HG03439 (cell line): ENCODE data around the gene KCNJ5.

ENCODE experiments used
- ATAC-seq: cut with Tn5 transposase; IDR thresholded peaks from one replicate; pipeline ENCODE4 v1.9.1; 2021; ENCODE audit warnings: mild to moderate bottlenecking, moderate library complexity; ENCODE audit not compliant: unreplicated experiment

The KCNJ5 gene

DNA sequence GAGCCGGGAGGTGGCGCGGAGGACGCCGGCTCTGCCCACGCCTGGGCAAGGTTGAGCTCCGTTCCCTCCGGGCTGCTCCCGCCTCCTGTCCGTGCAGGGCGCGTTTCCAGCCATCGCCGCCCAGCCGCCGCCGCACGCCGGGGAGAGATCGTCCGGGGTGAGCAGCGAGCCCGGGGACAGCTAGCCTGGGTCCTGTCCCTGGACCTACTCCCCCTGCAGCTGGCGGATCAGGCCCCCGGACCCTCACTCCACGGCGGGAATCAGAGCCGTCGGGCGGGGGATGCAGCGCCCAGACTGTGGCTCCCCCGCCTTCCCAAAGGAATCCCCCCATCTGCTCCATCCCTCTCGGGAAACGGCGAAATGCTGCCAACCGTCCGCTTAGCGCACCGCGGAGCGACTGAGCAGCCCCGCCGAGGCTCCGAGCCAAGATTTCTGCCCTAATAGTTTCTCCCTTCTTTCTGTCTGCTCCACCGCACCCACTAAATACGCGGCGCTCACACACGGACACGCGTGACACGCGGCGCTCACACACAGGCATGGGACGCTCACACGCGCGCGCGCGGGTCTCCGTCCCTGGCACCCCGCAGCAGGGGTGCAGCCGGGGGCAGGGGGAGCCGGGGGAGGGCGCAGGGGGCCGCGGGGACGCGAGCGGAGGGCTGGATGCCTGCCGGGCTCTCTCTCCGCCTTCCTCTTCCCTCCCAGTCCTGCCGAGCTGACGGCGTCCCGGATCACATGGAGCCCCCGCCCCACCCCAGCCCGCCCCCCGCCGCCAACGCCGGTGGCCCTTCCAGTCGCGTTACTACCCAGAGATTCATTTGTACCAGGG is at the start of gene KCNJ5:
TSS of gene KCNJ5 (plus strand) at position 814 of the 826 bp plus-strand sequence. CDS start 19,918 bp downstream, outside the sequence.
- no peak for ATAC-seq

DNA sequence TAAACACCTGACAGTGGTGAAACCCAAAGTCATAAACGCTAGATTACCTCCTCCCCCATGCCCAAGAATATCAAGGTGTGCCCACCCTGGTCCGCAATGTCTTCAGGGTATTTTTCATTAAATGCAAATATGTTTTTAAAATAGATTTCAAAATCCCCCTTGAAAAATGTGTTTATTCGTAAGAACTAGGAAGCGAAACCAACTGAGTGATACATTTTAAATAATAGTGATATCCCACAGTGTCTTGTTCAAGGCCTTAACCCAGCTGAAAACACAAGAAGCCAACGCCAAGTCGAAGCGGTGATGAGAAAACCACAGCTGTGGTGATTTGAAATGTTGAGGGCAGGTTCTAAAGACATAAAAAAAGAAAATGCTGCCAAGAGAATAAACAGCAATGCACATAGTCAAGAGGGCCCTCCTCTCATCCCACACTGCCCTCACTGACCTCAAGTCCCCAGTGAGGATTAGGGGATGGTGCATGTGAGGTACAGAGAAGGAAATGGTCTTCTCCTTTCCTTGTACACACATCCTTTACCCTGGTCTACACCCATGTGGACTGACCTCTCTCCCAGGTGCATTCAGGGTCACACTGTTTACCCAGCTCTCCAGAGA is 49.6 kb upstream of the KCNJ5 start:
- ATAC-seq = peak; percentile 41

DNA sequence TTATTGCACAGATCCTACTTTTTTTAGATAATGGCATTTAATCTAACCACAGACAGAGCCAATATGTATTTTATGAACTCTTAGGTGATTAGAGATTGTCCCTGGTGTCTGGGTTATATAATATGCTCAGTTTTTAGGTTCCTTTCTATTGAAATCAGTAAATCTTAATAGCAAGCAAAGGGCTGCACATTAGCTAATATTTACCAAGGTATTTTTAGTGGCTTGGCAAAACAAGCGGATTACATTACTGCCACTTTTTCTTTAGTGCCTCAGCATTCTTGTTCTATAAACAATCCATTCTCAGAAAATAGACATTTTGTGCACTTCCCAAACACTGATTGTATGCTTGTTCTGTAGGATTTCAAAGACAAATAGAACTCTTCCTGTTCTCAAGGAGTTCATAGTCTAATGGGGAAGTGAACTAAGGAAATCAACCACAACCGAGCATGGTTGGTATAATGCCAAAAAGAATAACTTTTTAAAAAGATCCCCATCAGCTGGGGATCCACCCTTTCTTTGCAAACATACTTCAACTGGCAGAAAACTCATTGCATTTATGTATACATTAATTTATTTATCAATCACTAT is 47.9 kb upstream of the KCNJ5 start:
- no peak for ATAC-seq

DNA sequence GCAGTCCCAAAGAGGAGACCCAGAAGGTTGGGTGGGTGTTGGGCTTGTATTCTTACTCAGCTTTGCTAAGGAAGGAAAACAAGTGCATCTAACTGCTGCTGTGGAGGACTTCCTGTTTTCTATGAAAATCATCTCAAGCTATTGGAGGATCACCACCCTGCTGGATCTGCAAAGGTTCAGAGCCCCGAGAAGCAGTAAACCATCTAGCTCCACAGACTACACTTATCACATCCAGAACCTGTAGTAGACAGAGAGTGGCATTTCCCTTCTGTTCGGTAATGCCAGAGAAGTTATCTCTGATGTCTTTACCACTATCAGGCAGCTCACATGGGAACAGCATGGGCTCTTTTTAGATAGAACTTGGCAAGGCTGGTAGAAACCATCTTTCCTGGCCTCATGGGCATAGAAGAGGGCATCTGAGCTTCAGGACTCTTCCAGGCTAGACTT is 45.8 kb upstream of the KCNJ5 start:
- ATAC-seq = no peak

DNA sequence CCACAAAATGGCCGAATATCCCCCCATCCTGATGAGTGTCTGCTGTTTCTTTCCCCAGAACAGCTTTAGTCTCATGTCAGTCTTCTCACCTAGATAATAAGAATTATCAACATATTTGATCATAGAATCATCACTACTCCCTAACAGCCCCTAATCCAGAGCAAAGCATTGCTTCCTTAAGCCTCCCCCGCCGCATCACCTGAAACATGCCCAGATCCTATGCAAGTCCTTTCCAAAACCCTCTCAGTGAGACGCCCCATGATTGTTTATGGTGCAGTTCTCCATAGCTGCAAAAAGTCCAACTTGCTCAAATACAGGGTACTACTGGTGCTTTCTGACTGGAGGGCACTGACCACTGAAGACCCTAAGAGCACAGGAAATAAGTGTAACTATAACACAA is 44.2 kb upstream of the KCNJ5 start:
- ATAC-seq = no peak

DNA sequence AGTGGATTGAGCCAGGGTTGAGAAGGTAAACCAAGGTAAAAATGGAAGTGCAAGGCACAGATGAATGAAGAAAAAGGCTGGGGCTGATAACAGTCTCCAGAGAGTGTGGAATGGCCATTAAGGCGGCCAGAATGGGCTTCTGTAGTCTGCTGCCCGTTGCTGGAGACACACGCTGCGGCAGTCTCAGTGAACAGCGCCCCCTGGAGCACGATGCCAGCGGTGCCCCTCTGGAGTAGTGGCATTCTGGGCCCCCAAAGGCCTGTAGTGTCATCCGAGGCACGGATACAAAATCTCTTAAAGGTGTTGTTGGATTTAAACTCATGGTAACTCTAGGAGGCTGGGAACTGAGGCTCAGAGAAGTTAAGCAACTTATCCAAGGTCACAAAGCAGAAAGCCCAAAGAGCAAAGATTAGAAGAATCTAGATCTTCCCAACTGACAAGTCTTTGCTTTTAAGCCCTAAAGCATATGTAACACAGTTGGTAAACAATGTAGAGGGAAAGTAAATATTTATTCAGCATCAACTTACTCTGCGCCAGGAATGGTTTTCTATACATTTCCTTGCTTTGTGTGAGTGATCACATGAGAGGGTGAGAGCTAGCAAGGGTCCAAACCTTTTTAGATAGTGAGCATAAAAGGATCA is 42.2 kb upstream of the KCNJ5 start:
- ATAC-seq = peak; percentile 63

DNA sequence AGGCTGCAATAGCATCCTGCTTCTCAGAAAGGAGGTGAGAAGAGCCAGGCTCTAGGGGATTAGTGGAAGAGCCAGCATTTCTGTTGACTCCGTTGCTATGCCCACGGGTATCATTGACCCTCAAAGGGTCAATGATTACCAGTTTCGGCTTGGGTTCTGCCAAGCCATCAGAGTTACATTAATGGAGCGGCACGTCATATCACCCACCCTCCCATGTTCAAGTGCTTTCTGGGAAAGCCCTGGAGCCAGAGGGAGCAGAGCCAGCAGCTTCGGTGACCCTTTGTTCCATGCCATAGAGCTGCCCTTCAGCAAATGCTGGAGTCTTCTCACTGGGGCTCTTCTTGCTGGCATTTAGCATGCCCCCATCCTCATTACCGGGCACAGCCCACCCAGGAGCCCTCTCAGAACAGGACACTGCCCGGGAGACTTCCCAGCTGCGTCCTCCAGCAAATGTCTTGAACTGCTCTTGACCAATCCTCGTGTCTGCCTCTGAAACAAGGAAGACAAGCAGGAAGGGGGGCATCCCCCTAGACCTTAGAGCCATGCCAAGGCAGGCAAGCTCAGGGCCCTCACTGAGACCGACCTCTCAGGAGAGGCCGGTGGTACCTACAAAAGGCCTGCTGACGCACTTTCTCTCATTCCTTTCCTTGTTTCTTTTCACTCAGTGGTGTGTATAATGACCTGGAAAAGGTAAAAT is 38.7 kb upstream of the KCNJ5 start:
- no peak for ATAC-seq

DNA sequence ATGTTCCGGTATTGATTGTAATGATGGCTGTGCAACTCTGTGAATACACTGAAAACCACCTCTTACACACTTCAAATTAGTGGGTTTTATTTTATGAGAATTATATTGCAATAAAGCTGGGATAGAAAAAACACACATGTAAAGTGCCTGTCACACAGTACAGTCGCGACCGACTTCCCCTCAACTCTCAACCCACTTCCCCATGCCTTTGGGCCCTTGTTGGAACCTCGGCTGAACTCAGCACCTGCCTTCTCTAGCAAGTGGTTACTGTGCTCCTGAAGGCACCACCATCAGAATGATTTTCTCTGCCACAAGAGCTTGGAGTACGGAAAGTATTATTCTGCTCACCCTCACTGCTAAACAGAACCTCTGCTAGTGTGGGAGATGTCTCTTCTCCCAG is 37.6 kb upstream of the KCNJ5 start:
- no peak for ATAC-seq

DNA sequence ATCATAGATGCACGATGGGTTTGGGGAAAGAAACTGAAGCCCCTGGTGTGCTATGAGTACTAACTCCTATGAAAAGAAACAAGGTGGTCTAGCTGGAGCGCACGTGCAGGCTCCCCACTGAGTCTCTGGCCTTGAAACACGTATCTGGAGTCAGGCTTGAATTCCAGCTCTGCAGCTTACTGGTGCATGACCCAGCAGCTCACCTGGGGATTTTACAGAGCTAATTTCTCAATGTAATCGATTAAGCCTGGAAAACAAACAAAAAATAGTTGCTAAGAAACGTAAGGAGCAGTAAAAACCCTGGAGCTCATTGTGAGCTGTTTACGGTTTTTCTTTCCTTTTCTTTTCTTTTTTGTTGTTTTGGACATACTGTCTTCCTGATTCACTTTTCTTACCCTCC is 36.3 kb upstream of the KCNJ5 start:
- ATAC-seq = no peak

DNA sequence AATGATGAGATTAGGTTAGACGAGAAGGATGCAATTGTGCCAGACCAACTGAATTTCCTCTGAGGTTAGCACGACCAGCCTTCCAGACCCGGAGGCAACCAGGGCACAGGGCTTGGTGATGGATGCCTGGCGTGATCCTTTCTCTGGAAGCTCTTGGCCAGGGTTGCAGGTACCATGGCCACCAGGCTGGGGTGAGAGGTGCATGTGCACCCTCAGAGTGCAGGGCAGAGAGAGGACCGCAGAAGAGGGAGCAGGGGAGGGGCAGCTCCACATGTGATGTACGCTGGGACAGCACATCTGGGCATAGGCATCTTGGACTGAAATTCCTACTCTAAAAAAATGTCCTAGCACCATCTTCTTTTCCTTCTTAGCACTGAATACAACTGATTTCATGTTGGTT is 34.9 kb upstream of the KCNJ5 start:
- ATAC-seq = no peak

DNA sequence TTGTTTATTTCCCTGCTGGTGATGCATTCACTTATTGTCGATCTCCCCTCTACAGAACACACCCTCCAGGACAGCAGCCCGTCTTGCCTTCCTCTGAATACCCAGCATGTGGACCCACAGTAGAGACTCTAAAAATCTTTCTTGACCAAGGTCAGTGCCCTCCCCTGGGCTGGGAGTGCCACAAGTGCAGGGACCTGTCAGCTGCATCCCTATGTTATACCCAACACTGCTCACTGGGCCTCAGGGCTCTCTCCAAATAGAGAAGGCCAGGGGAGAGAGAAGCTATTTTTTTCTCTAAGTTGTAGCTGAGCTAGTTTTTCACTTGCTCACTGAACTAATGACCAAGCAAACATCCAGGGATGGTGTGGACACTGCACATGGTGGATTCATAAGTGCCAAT is 33.8 kb upstream of the KCNJ5 start:
- ATAC-seq = no peak

DNA sequence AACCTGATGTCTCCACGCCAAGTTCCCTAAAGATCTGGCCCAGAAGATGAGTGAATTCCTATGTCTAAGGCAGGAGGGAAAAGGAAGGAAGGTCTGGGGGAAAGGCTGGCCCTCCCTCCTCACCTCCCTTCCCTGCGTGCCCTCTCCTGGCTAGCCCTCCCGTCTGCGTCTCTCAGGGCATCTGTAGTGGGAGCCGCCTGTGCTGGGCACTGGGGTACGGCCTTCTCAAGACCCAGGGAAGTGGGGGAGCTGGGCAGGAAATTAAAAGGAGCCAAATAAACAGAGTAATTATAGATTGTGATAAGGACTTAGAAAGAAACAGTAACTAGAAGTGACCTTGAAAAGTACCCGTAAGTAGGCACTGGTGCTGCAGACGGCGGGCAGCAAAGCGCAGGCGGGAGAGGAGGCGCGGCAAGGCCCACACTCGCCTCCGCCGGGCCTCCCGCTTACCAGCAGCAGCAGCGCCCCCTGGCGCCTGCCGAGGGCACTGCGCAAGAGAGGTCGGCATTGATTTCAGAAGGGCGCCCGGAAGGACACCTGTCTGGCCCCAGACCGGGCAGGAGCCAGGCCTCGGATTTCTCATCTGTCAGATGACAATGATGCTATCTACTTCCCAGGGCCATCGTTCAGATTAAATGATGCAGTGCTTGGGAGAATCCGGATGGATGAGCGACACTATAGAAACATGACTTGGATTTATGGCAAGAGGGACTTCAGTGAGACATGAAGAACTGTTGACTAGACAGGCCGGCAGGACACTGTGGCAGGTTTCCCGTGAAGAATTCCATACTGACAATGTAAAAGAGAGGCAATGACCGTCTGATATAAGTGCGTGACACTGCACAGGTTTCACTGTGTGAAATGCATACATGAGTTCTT is 31.4 kb upstream of the KCNJ5 start:
- ATAC-seq = peak; percentile 91

DNA sequence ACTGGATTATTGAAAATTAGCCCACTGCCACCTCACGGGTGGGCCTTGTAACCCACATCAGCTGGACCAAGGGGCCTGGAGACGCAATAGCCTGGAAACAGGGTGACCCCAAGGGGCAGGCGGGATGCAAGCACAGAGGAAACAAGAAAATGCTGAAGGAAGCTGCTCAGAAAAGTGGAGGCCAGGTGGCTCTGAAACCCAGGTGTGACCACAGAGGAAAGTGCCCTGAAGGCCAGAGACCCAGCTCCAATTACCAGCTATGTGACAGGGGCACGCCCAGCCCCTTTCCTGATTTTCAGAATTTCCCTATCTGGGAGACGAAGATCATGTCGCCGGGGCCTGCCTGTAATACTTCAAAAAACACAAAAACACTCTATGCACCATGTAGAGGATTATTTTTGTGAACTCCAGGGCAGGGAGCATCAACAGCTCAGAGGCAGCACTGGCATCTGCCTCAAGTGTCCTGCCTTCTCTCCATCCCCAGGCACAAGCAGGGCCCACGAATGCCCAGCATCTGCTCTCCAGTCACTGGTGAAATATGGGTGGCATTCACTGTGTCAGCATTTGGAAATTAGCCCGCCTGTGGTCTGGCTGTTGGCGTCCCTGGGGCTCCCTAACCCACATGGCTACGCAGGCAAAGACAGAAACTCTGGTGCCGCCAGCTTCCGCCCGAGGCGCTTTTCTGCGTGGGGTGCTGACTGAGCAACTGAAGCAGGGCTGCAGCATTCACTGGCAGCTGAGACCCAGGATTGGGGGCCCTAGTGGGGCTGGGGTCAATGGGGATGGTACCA is 30.4 kb upstream of the KCNJ5 start:
- no peak for ATAC-seq

DNA sequence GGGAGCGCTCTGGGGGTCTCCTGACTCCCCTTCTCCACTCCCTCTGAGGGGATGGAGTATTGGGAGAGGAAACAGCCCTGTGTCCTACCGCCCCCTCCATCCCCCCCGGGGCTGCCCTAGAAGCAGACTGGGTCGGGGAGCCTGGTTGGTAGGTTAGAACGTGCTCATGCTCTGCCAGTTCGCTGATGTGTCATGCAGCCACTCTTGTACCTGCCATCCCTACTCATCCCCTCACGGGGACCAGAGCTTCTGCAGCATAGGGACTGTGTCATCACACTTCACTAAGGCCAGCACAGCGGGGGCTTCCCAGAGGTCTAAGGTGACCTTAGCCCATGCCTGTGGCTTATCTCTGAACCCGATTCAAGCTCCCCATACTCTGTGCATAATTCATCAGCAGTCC is 28.8 kb upstream of the KCNJ5 start:
- no peak for ATAC-seq

DNA sequence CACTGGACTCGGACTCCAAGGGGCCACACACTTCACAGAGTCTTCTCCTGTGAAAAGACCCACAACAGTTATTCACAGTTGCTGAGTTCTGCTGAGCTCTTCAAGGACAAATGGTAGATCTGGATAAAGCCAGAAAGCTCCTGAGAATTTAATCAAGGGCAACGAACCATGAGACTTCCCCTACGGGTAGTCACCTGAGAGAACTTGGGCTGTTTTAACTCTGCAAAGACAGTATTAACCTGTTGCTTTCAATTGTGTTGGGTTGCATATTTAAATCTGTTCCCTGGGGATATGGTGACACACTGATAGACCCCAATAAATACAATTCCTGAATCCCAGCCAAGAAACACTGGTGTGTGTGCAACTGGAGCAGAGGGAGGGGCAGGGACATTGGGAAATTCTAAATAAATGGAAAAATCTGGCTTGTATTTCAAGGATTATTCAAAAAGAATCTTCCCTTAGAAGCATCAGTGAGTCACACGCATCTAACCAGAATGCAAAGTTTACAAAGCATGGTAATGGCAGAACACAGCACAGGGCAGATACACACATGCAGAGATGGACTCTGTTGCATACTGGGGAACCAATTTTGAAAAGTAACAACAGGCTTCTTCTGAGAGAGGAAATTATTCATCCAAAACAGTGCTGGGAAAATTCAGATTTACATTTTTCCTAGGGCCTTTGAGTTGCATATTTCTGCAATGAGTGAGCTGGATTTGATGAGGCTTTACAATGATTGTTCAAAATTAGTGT is 28.1 kb upstream of the KCNJ5 start:
- ATAC-seq = no peak

DNA sequence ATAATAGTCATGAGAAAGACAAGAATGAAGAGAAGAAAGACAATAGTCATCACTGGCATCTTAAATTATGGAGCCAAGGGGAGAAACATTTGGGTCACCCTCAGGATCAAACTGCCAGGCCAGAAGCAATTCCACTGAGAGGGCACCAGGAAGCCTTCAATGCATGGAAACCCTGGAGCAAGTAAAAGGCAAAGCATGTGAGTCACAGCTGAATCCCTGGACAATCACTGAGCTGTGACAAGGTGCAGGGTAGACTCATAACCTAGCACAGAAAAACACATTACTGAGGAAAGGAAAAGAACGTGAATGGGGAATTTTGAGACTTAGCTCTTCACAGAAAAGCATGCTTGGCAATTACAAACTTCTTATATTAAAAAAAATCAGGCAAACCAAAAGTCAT is 25.7 kb upstream of the KCNJ5 start:
- ATAC-seq = no peak

DNA sequence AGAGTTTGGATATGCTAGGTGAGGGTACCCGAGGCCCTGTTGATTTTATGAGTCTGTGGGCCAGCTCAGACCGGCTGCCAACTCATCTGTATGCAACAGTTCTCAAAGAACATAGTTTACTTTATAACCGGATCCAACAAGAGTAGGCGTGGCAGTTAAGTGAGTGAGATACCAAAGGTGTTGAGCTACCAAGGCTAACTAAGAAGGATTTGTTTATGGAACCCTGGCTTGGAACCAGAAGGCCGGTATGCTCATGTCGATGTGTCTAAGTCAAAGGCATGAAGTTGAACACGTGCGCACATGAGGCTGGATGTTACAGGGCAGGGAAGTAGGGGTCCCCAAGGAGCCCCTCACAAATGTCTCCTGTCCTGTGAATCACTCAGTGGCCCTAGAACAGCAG is 23.9 kb upstream of the KCNJ5 start, which contains the start of gene KCNJ1:
TSS of gene KCNJ1 (minus strand) at position 20 of the 400 bp plus-strand sequence. CDS start 27,053 bp downstream, outside the sequence.
- no peak for ATAC-seq
